ENCODE results near the gene PUM2.
"Not testable (repeated sequence)": the region's sequence is repeated elsewhere in the genome, so short reads cannot be mapped to it uniquely, and the experiment has no call there.

The PUM2 gene

GRCh38 chr2:20367929-20368328 lies 17.3 kb upstream of the PUM2 start:
- not testable (repeated sequence) for H3K27me3 ChIP-seq (ENCODE audit: control insufficient read depth in 1 of 2, insufficient read depth in 1 of 2, low read length in 2 of 2); H3K79me1 ChIP-seq (replicated peaks; ENCODE audit: low read length, poor library complexity, severe bottlenecking); H3K9me3 ChIP-seq (ENCODE audit: control insufficient read depth, low read length); H2BK120ac ChIP-seq (ENCODE audit: low read depth, low read length); DNase-seq; H3K27ac ChIP-seq (ENCODE audit: low read length, poor library complexity, severe bottlenecking); H3K4ac ChIP-seq (ENCODE audit: low read depth in 1 of 2, low read length in 2 of 2); H3K4me1 ChIP-seq (ENCODE audit: control insufficient read depth, insufficient read depth, low read depth, low read length); H3K4me3 ChIP-seq (ENCODE audit: insufficient read depth in 1 of 2, low read depth in 1 of 2, low read length in 2 of 2); H2AK5ac ChIP-seq (ENCODE audit: low read length, severe bottlenecking); H3K36me3 ChIP-seq (ENCODE audit: control insufficient read depth in 1 of 2, insufficient read depth in 2 of 2, low read depth in 1 of 2, low read length in 2 of 2); H2BK12ac ChIP-seq (ENCODE audit: low read length in 2 of 2); H2AFZ ChIP-seq (ENCODE audit: low read depth, low read length); H3K14ac ChIP-seq (ENCODE audit: low read length in 2 of 2); H4K8ac ChIP-seq (ENCODE audit: low read length); H4K91ac ChIP-seq (ENCODE audit: low read length); H3K23ac ChIP-seq (ENCODE audit: low read length in 2 of 2); H3K9ac ChIP-seq (ENCODE audit: low read length); H3K18ac ChIP-seq (ENCODE audit: low read depth in 1 of 2, low read length in 2 of 2); H2BK5ac ChIP-seq (ENCODE audit: low read depth, low read length, poor library complexity, severe bottlenecking); H3K4me2 ChIP-seq (ENCODE audit: low read length, poor library complexity, severe bottlenecking); H2BK15ac ChIP-seq (ENCODE audit: low read depth, poor library complexity, severe bottlenecking)
- WGBS, result 81% methylated on average over 3 of the region's 3 CpGs

- WGBS, result 88% methylated on average over 2 of the region's 2 CpGs
- no peaks in the 10 kb centered on the region for H3K36me3 ChIP-seq (ENCODE audit: control insufficient read depth in 1 of 2, insufficient read depth in 2 of 2, low read depth in 1 of 2, low read length in 2 of 2)
- no peak overlapping the region for H4K8ac ChIP-seq (ENCODE audit: low read length)
- H3K14ac ChIP-seq (ENCODE audit: low read length in 2 of 2), result no peak overlapping the region
- no peak overlapping the region for H2BK12ac ChIP-seq (ENCODE audit: low read length in 2 of 2)
- no peak overlapping the region for H3K27ac ChIP-seq (ENCODE audit: low read length, poor library complexity, severe bottlenecking)
- no peak overlapping the region for H3K9ac ChIP-seq (ENCODE audit: low read length)
- no peak overlapping the region for H3K4me2 ChIP-seq (ENCODE audit: low read length, poor library complexity, severe bottlenecking)
- H2BK5ac ChIP-seq (ENCODE audit: low read depth, low read length, poor library complexity, severe bottlenecking), result no peak overlapping the region
- no peak overlapping the region for H3K4ac ChIP-seq (ENCODE audit: low read depth in 1 of 2, low read length in 2 of 2)
- no peak overlapping the region for H2BK15ac ChIP-seq (ENCODE audit: low read depth, poor library complexity, severe bottlenecking)
- no peak overlapping the region for H3K18ac ChIP-seq (ENCODE audit: low read depth in 1 of 2, low read length in 2 of 2)
- peaks cover 2% of the 10 kb centered on the region for H3K4me1 ChIP-seq (ENCODE audit: control insufficient read depth, insufficient read depth, low read depth, low read length)
- H2AK5ac ChIP-seq (ENCODE audit: low read length, severe bottlenecking), result no peak overlapping the region
- no peak overlapping the region for H2AFZ ChIP-seq (ENCODE audit: low read depth, low read length)
- no peaks in the 10 kb centered on the region for H3K79me1 ChIP-seq (replicated peaks; ENCODE audit: low read length, poor library complexity, severe bottlenecking)
- DNase-seq, result no peak
- H3K27me3 ChIP-seq (ENCODE audit: control insufficient read depth in 1 of 2, insufficient read depth in 1 of 2, low read length in 2 of 2), result no peaks in the 10 kb centered on the region
- H4K91ac ChIP-seq (ENCODE audit: low read length), result no peak overlapping the region
- no peak overlapping the region for H3K23ac ChIP-seq (ENCODE audit: low read length in 2 of 2)
- no peaks in the 10 kb centered on the region for H3K9me3 ChIP-seq (ENCODE audit: control insufficient read depth, low read length)
- no peak overlapping the region for H3K4me3 ChIP-seq (ENCODE audit: insufficient read depth in 1 of 2, low read depth in 1 of 2, low read length in 2 of 2)
- no peak overlapping the region for H2BK120ac ChIP-seq (ENCODE audit: low read depth, low read length)
Observed at GRCh38 chr2:20366672-20367116, 16.1 kb upstream of the PUM2 start.

DNA sequence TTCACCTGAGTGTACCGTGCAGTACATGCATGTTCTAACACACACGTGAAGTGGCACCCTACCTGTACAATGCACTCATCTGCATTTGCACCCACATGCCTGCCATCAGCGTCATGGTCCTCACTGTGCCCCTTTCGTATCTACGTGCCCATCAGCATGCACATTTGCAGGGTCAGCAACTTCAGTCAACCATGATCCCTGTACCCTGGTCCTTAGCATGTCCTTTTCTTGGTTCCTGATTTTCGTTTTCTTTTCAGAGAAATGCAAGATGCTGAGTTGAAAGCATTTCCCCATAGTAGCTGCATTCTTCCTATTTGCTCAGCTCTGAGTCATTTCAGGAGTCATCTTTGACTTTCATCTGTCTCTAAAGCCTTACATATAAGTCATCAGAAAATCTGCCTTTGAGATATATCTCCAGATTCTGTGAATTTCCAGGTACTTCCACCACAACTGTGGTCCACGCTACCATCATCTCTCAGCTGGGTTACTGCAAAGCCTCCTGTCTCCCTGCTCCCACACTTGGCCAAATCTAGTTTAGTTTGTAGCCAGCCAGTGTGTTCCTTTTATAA lies 14.7 kb upstream of the PUM2 start:
- Histone ChIP-seq H2BK120ac (ENCODE audit: low read depth, low read length) (no peak overlapping the region), H3K27me3 (ENCODE audit: control insufficient read depth in 1 of 2, insufficient read depth in 1 of 2, low read length in 2 of 2) (no peaks in the 10 kb centered on the region), H3K4me3 (ENCODE audit: insufficient read depth in 1 of 2, low read depth in 1 of 2, low read length in 2 of 2) (peak overlapping the region in 1 of 2 experiments; percentile 39), H3K14ac (ENCODE audit: low read length in 2 of 2) (no peak overlapping the region), H2BK5ac (ENCODE audit: low read depth, low read length, poor library complexity, severe bottlenecking) (no peak overlapping the region), H2AFZ (ENCODE audit: low read depth, low read length) (no peak overlapping the region), H3K9ac (ENCODE audit: low read length) (peak overlapping the region; percentile 9), H3K79me1 (replicated peaks; ENCODE audit: low read length, poor library complexity, severe bottlenecking) (no peaks in the 10 kb centered on the region), H3K23ac (ENCODE audit: low read length in 2 of 2) (no peak overlapping the region), H3K27ac (ENCODE audit: low read length, poor library complexity, severe bottlenecking) (no peak overlapping the region), H2AK5ac (ENCODE audit: low read length, severe bottlenecking) (no peak overlapping the region), H3K36me3 (ENCODE audit: control insufficient read depth in 1 of 2, insufficient read depth in 2 of 2, low read depth in 1 of 2, low read length in 2 of 2) (no peaks in the 10 kb centered on the region), H3K4ac (ENCODE audit: low read depth in 1 of 2, low read length in 2 of 2) (no peak overlapping the region), H2BK15ac (ENCODE audit: low read depth, poor library complexity, severe bottlenecking) (no peak overlapping the region), H2BK12ac (ENCODE audit: low read length in 2 of 2) (no peak overlapping the region), H3K18ac (ENCODE audit: low read depth in 1 of 2, low read length in 2 of 2) (peak overlapping the region in 1 of 2 experiments; percentile 25), H4K91ac (ENCODE audit: low read length) (peak overlapping the region; percentile 71), H3K4me1 (ENCODE audit: control insufficient read depth, insufficient read depth, low read depth, low read length) (peaks cover 2% of the 10 kb centered on the region), H4K8ac (ENCODE audit: low read length) (no peak overlapping the region), H3K9me3 (ENCODE audit: control insufficient read depth, low read length) (no peaks in the 10 kb centered on the region), H3K4me2 (ENCODE audit: low read length, poor library complexity, severe bottlenecking) (no peak overlapping the region)
- WGBS, result 90% methylated on average over 7 of the region's 7 CpGs
- DNase-seq, result peak; percentile 61

GRCh38 chr2:20363578-20363977 lies 12.9 kb upstream of the PUM2 start:
- no peaks in the 10 kb centered on the region for H3K79me1 ChIP-seq (replicated peaks; ENCODE audit: low read length, poor library complexity, severe bottlenecking)
- no peak overlapping the region for H2AFZ ChIP-seq (ENCODE audit: low read depth, low read length)
- H3K9ac ChIP-seq (ENCODE audit: low read length), result no peak overlapping the region
- H3K4me3 ChIP-seq (ENCODE audit: insufficient read depth in 1 of 2, low read depth in 1 of 2, low read length in 2 of 2), result no peak overlapping the region
- WGBS, result 93% methylated on average over 5 of the region's 5 CpGs
- no peak overlapping the region for H3K4ac ChIP-seq (ENCODE audit: low read depth in 1 of 2, low read length in 2 of 2)
- H2BK5ac ChIP-seq (ENCODE audit: low read depth, low read length, poor library complexity, severe bottlenecking), result no peak overlapping the region
- H3K27me3 ChIP-seq (ENCODE audit: control insufficient read depth in 1 of 2, insufficient read depth in 1 of 2, low read length in 2 of 2), result no peaks in the 10 kb centered on the region
- H2BK120ac ChIP-seq (ENCODE audit: low read depth, low read length), result no peak overlapping the region
- no peak overlapping the region for H2BK12ac ChIP-seq (ENCODE audit: low read length in 2 of 2)
- no peak overlapping the region for H3K18ac ChIP-seq (ENCODE audit: low read depth in 1 of 2, low read length in 2 of 2)
- H4K8ac ChIP-seq (ENCODE audit: low read length), result no peak overlapping the region
- H3K4me1 ChIP-seq (ENCODE audit: control insufficient read depth, insufficient read depth, low read depth, low read length), result peaks cover 2% of the 10 kb centered on the region
- no peak for DNase-seq
- no peak overlapping the region for H3K14ac ChIP-seq (ENCODE audit: low read length in 2 of 2)
- no peak overlapping the region for H3K23ac ChIP-seq (ENCODE audit: low read length in 2 of 2)
- no peaks in the 10 kb centered on the region for H3K36me3 ChIP-seq (ENCODE audit: control insufficient read depth in 1 of 2, insufficient read depth in 2 of 2, low read depth in 1 of 2, low read length in 2 of 2)
- no peaks in the 10 kb centered on the region for H3K9me3 ChIP-seq (ENCODE audit: control insufficient read depth, low read length)
- H3K4me2 ChIP-seq (ENCODE audit: low read length, poor library complexity, severe bottlenecking), result no peak overlapping the region
- no peak overlapping the region for H4K91ac ChIP-seq (ENCODE audit: low read length)
- H2BK15ac ChIP-seq (ENCODE audit: low read depth, poor library complexity, severe bottlenecking), result no peak overlapping the region
- H2AK5ac ChIP-seq (ENCODE audit: low read length, severe bottlenecking), result no peak overlapping the region
- no peak overlapping the region for H3K27ac ChIP-seq (ENCODE audit: low read length, poor library complexity, severe bottlenecking)
